Adipocyte (in vitro differentiated cells): ENCODE data around the gene ASIC4.

ENCODE experiments used
- DNase-seq: peaks from one replicate; pipeline ENCODE4 v3.0.0-alpha.2; 2015; ENCODE audit warnings: low read depth
- H3K27me3 ChIP-seq: replicated peaks from 2 replicates; pipeline ENCODE4 v1.7.0; 2013; ENCODE audit warnings: mild to moderate bottlenecking, low read length, moderate library complexity; ENCODE audit not compliant: control insufficient read depth, insufficient read depth
- H3K36me3 ChIP-seq: 2 replicates; pipeline ENCODE4 v1.7.0; 2013; ENCODE audit warnings: low read length, mild to moderate bottlenecking, moderate library complexity; ENCODE audit not compliant: control insufficient read depth, insufficient read depth, severe bottlenecking
- H3K4me1 ChIP-seq: 2 replicates; pipeline ENCODE4 v1.7.0; 2013; ENCODE audit warnings: mild to moderate bottlenecking, low read length, moderate library complexity; ENCODE audit not compliant: control insufficient read depth, insufficient read depth
- H3K4me3 ChIP-seq: 2 replicates; pipeline ENCODE4 v1.7.0; 2013; ENCODE audit warnings: mild to moderate bottlenecking, low read length, moderate library complexity
- H3K9ac ChIP-seq: 2 replicates; pipeline ENCODE4 v1.7.0; 2013; ENCODE audit warnings: mild to moderate bottlenecking, low read length, moderate library complexity
- H3K9me3 ChIP-seq: 2 replicates; pipeline ENCODE4 v1.7.0; 2013; ENCODE audit warnings: mild to moderate bottlenecking, low read length, moderate library complexity; ENCODE audit not compliant: control insufficient read depth

Gene ASIC4

DNA sequence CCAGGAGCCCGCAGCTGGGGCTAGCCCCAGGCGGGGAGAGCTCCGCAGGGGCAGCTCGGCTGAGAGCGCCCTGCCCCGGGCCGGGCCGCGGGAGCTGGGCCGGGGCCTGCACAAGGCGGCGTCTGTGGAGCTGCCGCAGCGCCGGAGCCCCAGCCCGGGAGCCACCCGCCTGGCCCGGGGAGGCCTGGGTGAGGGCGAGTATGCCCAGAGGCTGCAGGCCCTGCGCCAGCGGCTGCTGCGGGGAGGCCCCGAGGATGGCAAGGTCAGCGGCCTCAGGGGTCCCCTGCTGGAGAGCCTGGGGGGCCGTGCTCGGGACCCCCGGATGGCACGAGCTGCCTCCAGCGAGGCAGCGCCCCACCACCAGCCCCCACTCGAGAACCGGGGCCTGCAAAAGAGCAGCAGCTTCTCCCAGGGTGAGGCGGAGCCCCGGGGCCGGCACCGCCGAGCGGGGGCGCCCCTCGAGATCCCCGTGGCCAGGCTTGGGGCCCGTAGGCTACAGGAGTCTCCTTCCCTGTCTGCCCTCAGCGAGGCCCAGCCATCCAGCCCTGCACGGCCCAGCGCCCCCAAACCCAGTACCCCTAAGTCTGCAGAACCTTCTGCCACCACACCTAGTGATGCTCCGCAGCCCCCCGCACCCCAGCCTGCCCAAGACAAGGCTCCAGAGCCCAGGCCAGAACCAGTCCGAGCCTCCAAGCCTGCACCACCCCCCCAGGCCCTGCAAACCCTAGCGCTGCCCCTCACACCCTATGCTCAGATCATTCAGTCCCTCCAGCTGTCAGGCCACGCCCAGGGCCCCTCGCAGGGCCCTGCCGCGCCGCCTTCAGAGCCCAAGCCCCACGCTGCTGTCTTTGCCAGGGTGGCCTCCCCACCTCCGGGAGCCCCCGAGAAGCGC, 30.6 kb upstream of the ASIC4 start:
- H3K36me3 ChIP-seq: peaks cover 3% of the 10 kb centered on the region
- peaks cover 6% of the 10 kb centered on the region for H3K4me1 ChIP-seq
- H3K9ac ChIP-seq: peak overlapping the region; percentile 58
- no peaks in the 10 kb centered on the region for H3K9me3 ChIP-seq
- no peaks in the 10 kb centered on the region for H3K27me3 ChIP-seq
- peak overlapping the region; percentile 23 for H3K4me3 ChIP-seq
- no peak for DNase-seq

DNA sequence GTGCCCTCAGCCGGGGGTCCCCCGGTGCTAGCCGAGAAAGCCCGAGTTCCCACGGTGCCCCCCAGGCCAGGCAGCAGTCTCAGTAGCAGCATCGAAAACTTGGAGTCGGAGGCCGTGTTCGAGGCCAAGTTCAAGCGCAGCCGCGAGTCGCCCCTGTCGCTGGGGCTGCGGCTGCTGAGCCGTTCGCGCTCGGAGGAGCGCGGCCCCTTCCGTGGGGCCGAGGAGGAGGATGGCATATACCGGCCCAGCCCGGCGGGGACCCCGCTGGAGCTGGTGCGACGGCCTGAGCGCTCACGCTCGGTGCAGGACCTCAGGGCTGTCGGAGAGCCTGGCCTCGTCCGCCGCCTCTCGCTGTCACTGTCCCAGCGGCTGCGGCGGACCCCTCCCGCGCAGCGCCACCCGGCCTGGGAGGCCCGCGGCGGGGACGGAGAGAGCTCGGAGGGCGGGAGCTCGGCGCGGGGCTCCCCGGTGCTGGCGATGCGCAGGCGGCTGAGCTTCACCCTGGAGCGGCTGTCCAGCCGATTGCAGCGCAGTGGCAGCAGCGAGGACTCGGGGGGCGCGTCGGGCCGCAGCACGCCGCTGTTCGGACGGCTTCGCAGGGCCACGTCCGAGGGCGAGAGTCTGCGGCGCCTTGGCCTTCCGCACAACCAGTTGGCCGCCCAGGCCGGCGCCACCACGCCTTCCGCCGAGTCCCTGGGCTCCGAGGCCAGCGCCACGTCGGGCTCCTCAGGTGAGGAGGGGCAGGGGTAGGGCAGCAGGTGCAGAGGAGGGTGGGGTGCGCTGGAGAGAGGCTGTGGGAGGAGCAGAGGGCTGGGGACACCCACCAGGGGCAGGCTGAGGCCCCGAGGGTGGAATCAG, 29.7 kb upstream of the ASIC4 start:
- DNase-seq: no peak
- H3K4me3 ChIP-seq: peak overlapping the region; percentile 23

DNA sequence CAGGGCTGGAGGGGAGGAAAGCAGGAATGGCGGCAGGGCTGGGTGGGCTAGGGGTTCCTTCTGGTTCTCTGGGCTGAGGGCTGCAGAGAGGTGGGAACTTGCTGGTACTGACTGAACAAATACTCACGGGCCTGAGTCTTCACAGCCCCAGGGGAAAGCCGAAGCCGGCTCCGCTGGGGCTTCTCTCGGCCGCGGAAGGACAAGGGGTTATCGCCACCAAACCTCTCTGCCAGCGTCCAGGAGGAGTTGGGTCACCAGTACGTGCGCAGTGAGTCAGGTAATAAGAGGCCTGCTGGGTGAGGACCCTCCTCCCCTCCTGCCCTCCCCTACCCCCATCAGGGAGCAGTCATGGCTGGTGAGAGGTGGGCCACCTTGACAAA, 29.1 kb upstream of the ASIC4 start:
- H3K9me3 ChIP-seq: no peaks in the 10 kb centered on the region
- H3K36me3 ChIP-seq: peaks cover 3% of the 10 kb centered on the region
- peaks cover 6% of the 10 kb centered on the region for H3K4me1 ChIP-seq
- no peak overlapping the region for H3K4me3 ChIP-seq
- H3K9ac ChIP-seq: no peak overlapping the region
- H3K27me3 ChIP-seq: no peaks in the 10 kb centered on the region
- no peak for DNase-seq

More for the DNA sequence above, 29.7 kb upstream of the ASIC4 start:
- Histone ChIP-seq H3K4me1 (peaks cover 6% of the 10 kb centered on the region), H3K36me3 (peaks cover 3% of the 10 kb centered on the region), H3K9me3 (no peaks in the 10 kb centered on the region), H3K27me3 (no peaks in the 10 kb centered on the region), H3K9ac (peak overlapping the region; percentile 58)

DNA sequence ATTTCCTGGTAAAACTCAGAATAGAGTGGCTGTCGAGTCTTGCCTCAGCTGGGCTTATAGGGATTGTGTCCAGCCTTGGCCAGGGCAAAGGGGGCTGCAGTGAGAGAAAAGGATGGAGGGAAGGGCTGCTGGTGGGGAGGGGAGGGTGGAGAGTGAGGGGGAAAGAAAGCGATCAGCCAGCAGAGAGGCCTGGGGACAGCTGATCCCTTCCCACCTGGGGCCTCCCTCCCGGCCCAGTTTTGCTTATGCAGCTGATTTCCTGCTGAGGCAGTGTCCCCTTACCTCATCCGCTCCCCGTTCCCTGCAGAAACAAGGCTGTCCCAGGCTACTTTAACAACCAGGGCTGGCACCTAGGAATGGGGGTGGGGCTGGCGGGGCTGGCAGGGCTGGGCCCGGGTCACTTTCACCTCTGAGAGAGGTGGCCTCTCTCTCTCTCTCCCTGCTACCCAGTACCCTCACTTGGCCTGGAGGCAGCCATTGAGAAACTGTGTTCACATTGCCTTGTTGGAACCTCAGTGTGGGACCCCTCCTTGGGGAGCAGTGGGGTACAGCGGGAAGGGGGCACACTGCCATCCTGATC, 27.8 kb upstream of the ASIC4 start:
- H3K4me1 ChIP-seq: peaks cover 6% of the 10 kb centered on the region
- no peak overlapping the region for H3K4me3 ChIP-seq
- H3K27me3 ChIP-seq: no peaks in the 10 kb centered on the region
- no peaks in the 10 kb centered on the region for H3K9me3 ChIP-seq
- no peak overlapping the region for H3K9ac ChIP-seq
- no peak for DNase-seq
- peaks cover 3% of the 10 kb centered on the region for H3K36me3 ChIP-seq

DNA sequence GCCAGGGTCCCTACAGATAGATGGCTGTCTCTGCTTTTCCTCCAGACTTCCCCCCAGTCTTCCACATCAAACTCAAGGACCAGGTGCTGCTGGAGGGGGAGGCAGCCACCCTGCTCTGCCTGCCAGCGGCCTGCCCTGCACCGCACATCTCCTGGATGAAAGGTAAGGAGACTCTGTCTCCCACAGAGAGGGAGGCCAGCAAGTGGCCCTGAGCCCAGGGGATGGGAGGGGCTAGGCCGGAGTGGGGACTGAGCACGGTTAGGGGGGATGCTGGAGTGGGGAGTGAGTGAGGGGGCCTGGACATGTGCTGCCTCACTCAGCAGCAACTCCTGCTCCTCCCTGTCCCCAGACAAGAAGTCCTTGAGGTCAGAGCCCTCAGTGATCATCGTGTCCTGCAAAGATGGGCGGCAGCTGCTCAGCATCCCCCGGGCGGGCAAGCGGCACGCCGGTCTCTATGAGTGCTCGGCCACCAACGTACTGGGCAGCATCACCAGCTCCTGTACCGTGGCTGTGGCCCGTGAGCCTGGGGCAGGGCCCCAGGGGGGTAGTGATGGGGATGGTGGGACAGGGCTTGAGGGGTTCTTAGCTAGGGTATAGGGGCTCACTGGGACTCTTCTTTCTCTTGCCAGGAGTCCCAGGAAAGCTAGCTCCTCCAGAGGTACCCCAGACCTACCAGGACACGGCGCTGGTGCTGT, 26.0 kb upstream of the ASIC4 start:
- no peak for DNase-seq
- Histone ChIP-seq H3K27me3 (no peaks in the 10 kb centered on the region), H3K36me3 (peaks cover 3% of the 10 kb centered on the region)

DNA sequence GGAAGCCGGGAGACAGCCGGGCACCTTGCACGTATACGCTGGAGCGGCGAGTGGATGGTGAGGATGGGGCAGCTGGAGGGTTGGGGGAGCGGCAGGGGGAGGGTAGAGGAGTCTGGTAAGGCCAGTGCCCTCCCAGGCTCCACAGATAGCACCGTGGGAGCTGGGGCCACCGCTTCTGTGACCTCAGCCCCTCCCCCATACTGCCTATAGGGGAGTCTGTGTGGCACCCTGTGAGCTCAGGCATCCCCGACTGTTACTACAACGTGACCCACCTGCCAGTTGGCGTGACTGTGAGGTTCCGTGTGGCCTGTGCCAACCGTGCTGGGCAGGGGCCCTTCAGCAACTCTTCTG, 25.5 kb upstream of the ASIC4 start:
- Histone ChIP-seq H3K4me1 (peaks cover 6% of the 10 kb centered on the region), H3K9ac (no peak overlapping the region), H3K9me3 (no peaks in the 10 kb centered on the region), H3K36me3 (peaks cover 3% of the 10 kb centered on the region), H3K27me3 (no peaks in the 10 kb centered on the region), H3K4me3 (no peak overlapping the region)
- no peak for DNase-seq

More for the DNA sequence above, 26.0 kb upstream of the ASIC4 start:
- Histone ChIP-seq H3K9me3 (no peaks in the 10 kb centered on the region), H3K4me1 (peaks cover 6% of the 10 kb centered on the region), H3K4me3 (no peak overlapping the region), H3K9ac (no peak overlapping the region)

DNA sequence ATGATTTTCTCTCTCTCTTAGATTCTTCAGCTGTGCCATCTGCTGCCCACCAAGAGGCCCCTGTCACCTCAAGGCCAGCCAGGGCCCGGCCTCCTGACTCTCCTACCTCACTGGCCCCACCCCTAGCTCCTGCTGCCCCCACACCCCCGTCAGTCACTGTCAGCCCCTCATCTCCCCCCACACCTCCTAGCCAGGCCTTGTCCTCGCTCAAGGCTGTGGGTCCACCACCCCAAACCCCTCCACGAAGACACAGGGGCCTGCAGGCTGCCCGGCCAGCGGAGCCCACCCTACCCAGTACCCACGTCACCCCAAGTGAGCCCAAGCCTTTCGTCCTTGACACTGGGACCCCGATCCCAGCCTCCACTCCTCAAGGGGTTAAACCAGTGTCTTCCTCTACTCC, 25.0 kb upstream of the ASIC4 start:
- Histone ChIP-seq H3K9ac (no peak overlapping the region), H3K36me3 (peaks cover 3% of the 10 kb centered on the region), H3K9me3 (no peaks in the 10 kb centered on the region), H3K4me3 (no peak overlapping the region), H3K27me3 (no peaks in the 10 kb centered on the region), H3K4me1 (peaks cover 2% of the 10 kb centered on the region)
- DNase-seq: no peak

DNA sequence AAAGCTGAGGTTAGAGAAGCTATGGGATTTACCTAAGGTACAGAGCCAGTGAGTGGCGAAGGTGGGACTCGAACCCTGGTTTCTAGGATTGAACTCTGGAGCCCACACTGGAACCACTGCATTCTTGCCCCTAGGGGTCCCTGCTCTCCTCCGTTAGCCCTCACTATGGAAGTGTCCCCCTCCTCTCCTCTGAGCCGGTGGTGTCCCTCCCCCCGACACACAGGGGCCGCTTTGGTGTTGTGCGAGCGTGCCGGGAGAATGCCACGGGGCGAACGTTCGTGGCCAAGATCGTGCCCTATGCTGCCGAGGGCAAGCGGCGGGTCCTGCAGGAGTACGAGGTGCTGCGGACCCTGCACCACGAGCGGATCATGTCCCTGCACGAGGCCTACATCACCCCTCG, 24.1 kb upstream of the ASIC4 start:
- no peaks in the 10 kb centered on the region for H3K9me3 ChIP-seq
- DNase-seq: no peak
- H3K9ac ChIP-seq: no peak overlapping the region
- no peak overlapping the region for H3K4me3 ChIP-seq
- peaks cover 3% of the 10 kb centered on the region for H3K36me3 ChIP-seq
- H3K4me1 ChIP-seq: no peaks in the 10 kb centered on the region
- no peaks in the 10 kb centered on the region for H3K27me3 ChIP-seq

DNA sequence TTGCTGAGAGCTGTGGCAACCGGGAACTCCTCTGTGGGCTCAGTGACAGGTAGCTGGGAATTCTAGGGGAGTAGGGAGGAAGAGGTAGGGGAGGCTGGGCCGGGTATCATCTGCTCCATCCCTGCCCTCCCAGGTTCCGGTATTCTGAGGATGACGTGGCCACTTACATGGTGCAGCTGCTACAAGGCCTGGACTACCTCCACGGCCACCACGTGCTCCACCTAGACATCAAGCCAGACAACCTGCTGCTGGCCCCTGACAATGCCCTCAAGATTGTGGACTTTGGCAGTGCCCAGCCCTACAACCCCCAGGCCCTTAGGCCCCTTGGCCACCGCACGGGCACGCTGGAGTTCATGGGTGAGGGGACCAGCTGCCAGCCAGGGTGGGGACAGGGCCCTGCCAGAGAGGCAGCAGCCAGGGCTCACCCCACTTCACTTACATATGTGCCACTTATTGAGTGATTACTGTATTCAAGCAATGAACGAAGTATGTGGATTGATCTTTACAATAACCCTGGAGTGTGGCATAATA, 23.6 kb upstream of the ASIC4 start:
- H3K4me1 ChIP-seq: peaks cover 3% of the 10 kb centered on the region
- no peaks in the 10 kb centered on the region for H3K27me3 ChIP-seq
- H3K4me3 ChIP-seq: no peak overlapping the region
- DNase-seq: no peak
- H3K36me3 ChIP-seq: peaks cover 3% of the 10 kb centered on the region
- H3K9me3 ChIP-seq: no peaks in the 10 kb centered on the region
- no peak overlapping the region for H3K9ac ChIP-seq

DNA sequence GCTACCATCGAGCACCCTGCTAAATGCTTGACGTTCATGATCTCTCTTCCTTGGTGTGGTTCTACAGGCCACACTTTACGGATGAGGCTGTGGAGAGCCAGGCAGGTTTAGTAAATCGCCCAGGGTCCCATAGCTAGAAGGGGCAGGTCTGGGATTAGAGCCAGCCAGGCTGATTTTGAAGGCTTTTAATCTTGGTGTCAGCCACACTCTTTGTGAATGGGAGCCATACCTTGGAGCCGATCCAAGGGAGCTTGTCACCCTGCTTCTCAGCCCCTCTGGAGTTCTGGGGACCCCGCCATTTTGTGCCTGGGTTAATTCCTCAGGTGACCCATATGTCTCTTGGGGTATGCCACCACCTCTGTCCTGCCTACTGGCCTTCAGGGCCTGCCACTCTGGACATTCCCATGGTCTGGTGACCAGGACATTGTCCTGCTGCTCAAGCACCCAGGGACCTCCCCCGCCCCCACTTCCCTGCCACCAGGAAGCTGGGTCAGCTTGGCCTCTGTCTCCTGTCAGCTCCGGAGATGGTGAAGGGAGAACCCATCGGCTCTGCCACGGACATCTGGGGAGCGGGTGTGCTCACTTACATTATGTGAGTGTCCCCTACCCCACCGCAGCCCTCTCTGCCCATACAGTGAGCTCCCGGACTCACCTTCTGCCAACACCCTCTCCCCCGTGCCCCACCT, 22.9 kb upstream of the ASIC4 start:
- no peak overlapping the region for H3K4me3 ChIP-seq
- DNase-seq: no peak
- H3K4me1 ChIP-seq: peaks cover 5% of the 10 kb centered on the region
- no peak overlapping the region for H3K9ac ChIP-seq
- H3K36me3 ChIP-seq: peaks cover 3% of the 10 kb centered on the region
- H3K9me3 ChIP-seq: no peaks in the 10 kb centered on the region
- no peaks in the 10 kb centered on the region for H3K27me3 ChIP-seq
